ENCODE measurements around the gene SLBP. TPM values are rescaled to one million over a fixed set of nuclear protein-coding genes. Genes with fewer than 3 reads are reported as not detected.
A peak's percentile ranks its signal among the peaks of the same experiment; 100 is the strongest.

The SLBP gene
- total and polyA plus RNA-seq, 10 of the 15 experiments (the other 5 are each of a cell fraction or from before 2014, with no cell fraction given) = 94.4 to 278 (median 158) TPM

- Histone ChIP-seq H3K27me3 (replicated peaks in 1 of 2; ENCODE audit: control insufficient read depth in 2 of 2, insufficient read depth in 2 of 2, low read length in 1 of 2) (no peaks in the 10 kb centered on the region), H3K4me2 (ENCODE audit: control insufficient read depth, insufficient read depth) (peak overlapping the region; percentile 98), H3K36me3 (ENCODE audit: control insufficient read depth in 2 of 2, insufficient read depth in 2 of 2, low read length in 1 of 2) (peaks cover 4 to 9% of the 10 kb centered on the region in 2 experiments), H4K20me1 (ENCODE audit: control insufficient read depth, insufficient read depth) (peaks cover 4% of the 10 kb centered on the region), H2AFZ (ENCODE audit: control insufficient read depth, low read depth, low read length) (no peak overlapping the region), H3K9ac (ENCODE audit: control insufficient read depth, insufficient read depth, low read length) (peak overlapping the region; percentile 97), H3K9me3 (replicated peaks; ENCODE audit: control insufficient read depth, insufficient read depth, low read length) (no peaks in the 10 kb centered on the region), H3K4me3 (peak overlapping the region; percentile 98), H3K27ac (ENCODE audit: control insufficient read depth, insufficient read depth) (peak overlapping the region; percentile 99), H3K79me2 (ENCODE audit: control insufficient read depth, insufficient read depth, low read length) (peaks cover 70% of the 10 kb centered on the region), H3K4me1 (ENCODE audit: control insufficient read depth, insufficient read depth, low read length) (peaks cover 31% of the 10 kb centered on the region)
- FAIRE-seq (no peak), ATAC-seq (peak; percentile 7), DNase-seq (ENCODE audit: low read depth, low spot score) (no peak)
- ChIA-PET SMC1A (ENCODE audit: uncharacterized antibody, unreplicated experiment) (interaction anchor here (0.7 to 1.3 kb wide), 3 partner anchors 8 to 21 kb away, joined by 3 to 4 read pairs (median 3); no protein-coding TSS in a partner anchor), RAD21 (ENCODE audit: unreplicated experiment) (interaction anchor here (0.8 to 2.5 kb wide), 4 partner anchors 9 to 21 kb away, joined by 3 to 14 read pairs (median 4); no protein-coding TSS in a partner anchor), POLR2A (interaction anchor here (0.6 to 3.4 kb wide), 5 partner anchors 8 to 822 kb away, joined by 3 to 34 read pairs (median 4); partner anchors contain the start of genes TACC3 and TMEM129), CTCF (interaction anchor here (1.4 to 16.2 kb wide), 2 partner anchors 9 to 21 kb away, joined by 6 to 258 read pairs; no protein-coding TSS in a partner anchor)
- peak; percentile 100 for TF ChIP-seq POU2F2 (IDR thresholded peaks at IDR 0.05; ENCODE audit: borderline replicate concordance, low read depth, low read length)
- TF ChIP-seq PKNOX1 (IDR thresholded peaks at IDR 0.05) = peak; percentile 16; the same call in 1 of the 2 replicates
- TF ChIP-seq RB1 (IDR thresholded peaks at IDR 0.05; ENCODE audit: borderline replicate concordance) = no peak
- no peak for TF ChIP-seq BRCA1 (IDR thresholded peaks at IDR 0.05; ENCODE audit: low read depth, low read length)
- no peak for TF ChIP-seq MTA2 (IDR thresholded peaks at IDR 0.05; ENCODE audit: low read depth)
- BruUV-seq (replicated peaks) = no TSS peak
- in situ Hi-C loops (cut with MboI) = no loop called here
- WGBS (ENCODE audit: insufficient coverage, insufficient replicate concordance, low lambda C conversion rate, missing lambda C conversion rate) = 15% methylated on average over 9 of the region's 9 CpGs
- intact Hi-C loops (cut with micrococcal nuclease; ENCODE audit: unreplicated experiment) = loop anchor here (5.0 kb wide), 1 partner anchor 158 kb away; the partner anchor contains the start of gene NSD2
Observed at GRCh38 chr4:1714303-1715001, 2.3 kb upstream of the SLBP start.

All from GM12878 (cell line).